ENCODE measurements around the gene G6PC3.

- TF ChIP-seq CTCF (IDR thresholded peaks at IDR 0.05) (no peak), POLR2A (IDR thresholded peaks at IDR 0.05) (no peak)
These were observed 21.1 kb upstream of the G6PC3 start for GRCh38 chr17:44049294-44050060.

All from sigmoid colon (tissue), 3 donors.